IPS DF 19.7 (cell line): Measurements from ENCODE around the gene VPS9D1.
"Not testable (repeated sequence)": the region's sequence is repeated elsewhere in the genome, so short reads cannot be mapped to it uniquely, and the experiment has no call there.

Source experiments
- DNase-seq: peaks from one replicate; pipeline ENCODE4 v3.0.0-alpha.2; 2013; ENCODE audit warnings: low read depth, low spot score

The VPS9D1 gene

GRCh38 chr16:89709716-89710432 lies 10.8 kb downstream of the VPS9D1 start:
- no peak for DNase-seq

- DNase-seq, result no peak
Measured at GRCh38 chr16:89709166-89709565, 11.5 kb downstream of the VPS9D1 start.

- no peak for DNase-seq
Measured at GRCh38 chr16:89708481-89708931, 12.2 kb downstream of the VPS9D1 start.

GRCh38 chr16:89707695-89708094 lies 13.0 kb downstream of the VPS9D1 start:
- DNase-seq, result no peak

GRCh38 chr16:89706518-89707260 lies 14.0 kb downstream of the VPS9D1 start:
- no peak for DNase-seq

- DNase-seq, result no peak
Measured at GRCh38 chr16:89705006-89705405, 15.7 kb downstream of the VPS9D1 start.

GRCh38 chr16:89704281-89704680 lies 16.4 kb downstream of the VPS9D1 start:
- no peak for DNase-seq

- no peak for DNase-seq
Measured at GRCh38 chr16:89701425-89702406, 19.0 kb downstream of the VPS9D1 start, which contains the start of gene SPATA2L. TSS of gene SPATA2L (minus strand) at chr16:89701705. CDS start at chr16:89701232, 473 bp downstream.

- no peak for DNase-seq
Measured at GRCh38 chr16:89700649-89701424, 19.9 kb downstream of the VPS9D1 start.

GRCh38 chr16:89700100-89700648 lies 20.5 kb downstream of the VPS9D1 start:
- peak; percentile 95 for DNase-seq

GRCh38 chr16:89699629-89700099 lies 21.0 kb downstream of the VPS9D1 start:
- not testable (repeated sequence) for DNase-seq

- not testable (repeated sequence) for DNase-seq
Measured at GRCh38 chr16:89698717-89699116, 22.0 kb downstream of the VPS9D1 start.

GRCh38 chr16:89697616-89698331 lies 22.9 kb downstream of the VPS9D1 start:
- DNase-seq, result no peak

- DNase-seq, result no peak
Measured at GRCh38 chr16:89697161-89697615, 23.5 kb downstream of the VPS9D1 start.

- DNase-seq, result no peak
Measured at GRCh38 chr16:89696670-89697128, 24.0 kb downstream of the VPS9D1 start.

GRCh38 chr16:89695875-89696669 lies 24.6 kb downstream of the VPS9D1 start:
- no peak for DNase-seq

- no peak for DNase-seq
Measured at GRCh38 chr16:89695086-89695874, 25.4 kb downstream of the VPS9D1 start.

GRCh38 chr16:89694784-89695085 lies 26.0 kb downstream of the VPS9D1 start:
- DNase-seq, result not testable (repeated sequence)
